ENCODE data around the gene GLIS1. TPM values are rescaled to one million over a fixed set of nuclear protein-coding genes. Genes with fewer than 3 reads are reported as not detected.

GLIS1 gene
- total and polyA plus RNA-seq, 11 donors = 0.06 to 0.35 (median 0.13) TPM; not detected in 6

DNA sequence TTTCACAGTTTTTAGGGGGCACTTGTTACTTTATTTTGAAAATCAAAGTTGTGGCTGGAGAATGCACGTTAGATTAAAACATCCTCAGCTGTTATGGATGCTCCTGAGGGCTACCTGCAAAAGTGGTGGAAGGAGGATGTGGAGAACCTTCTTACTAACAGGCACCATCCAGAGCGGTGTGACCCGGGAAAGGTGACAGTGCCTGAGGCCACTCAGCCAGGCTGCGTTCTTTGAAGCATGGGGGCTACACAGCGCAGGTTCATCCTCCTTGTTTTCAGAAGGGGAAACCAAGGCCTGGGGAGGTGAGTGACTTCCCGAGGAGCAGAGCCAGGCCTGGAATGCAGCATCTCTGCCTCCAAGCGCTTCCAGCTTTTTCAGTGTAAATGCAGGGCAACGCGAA is 255.8 kb downstream of the GLIS1 start:
- peaks cover 3 to 44% (median 11%) of the 10 kb centered on the region in 9 donors for H3K27me3 ChIP-seq
- no peaks in the 10 kb centered on the region for H3K9me3 ChIP-seq
- peaks cover 0 to 4% (median 0%) of the 10 kb centered on the region in 12 donors for H3K4me1 ChIP-seq
- no peaks in the 10 kb centered on the region for H3K36me3 ChIP-seq
- no peak for ATAC-seq
- no peak for DNase-seq
- WGBS, 4 donors = 86 to 92% (median 90%) methylated on average over 6 to 9 of the region's 9 CpGs
- intact Hi-C loops (cut with DNase I) = loop anchor here in 4 of 10 donors (5.0 to 10.0 kb wide), 3 partner anchors 112 to 202 kb away; no protein-coding TSS in a partner anchor
- no peak overlapping the region for H3K27ac ChIP-seq
- H3K4me3 ChIP-seq = no peak overlapping the region
- no peak for TF ChIP-seq POLR2A (IDR thresholded peaks at IDR 0.05)
- TF ChIP-seq, protein P1, sequence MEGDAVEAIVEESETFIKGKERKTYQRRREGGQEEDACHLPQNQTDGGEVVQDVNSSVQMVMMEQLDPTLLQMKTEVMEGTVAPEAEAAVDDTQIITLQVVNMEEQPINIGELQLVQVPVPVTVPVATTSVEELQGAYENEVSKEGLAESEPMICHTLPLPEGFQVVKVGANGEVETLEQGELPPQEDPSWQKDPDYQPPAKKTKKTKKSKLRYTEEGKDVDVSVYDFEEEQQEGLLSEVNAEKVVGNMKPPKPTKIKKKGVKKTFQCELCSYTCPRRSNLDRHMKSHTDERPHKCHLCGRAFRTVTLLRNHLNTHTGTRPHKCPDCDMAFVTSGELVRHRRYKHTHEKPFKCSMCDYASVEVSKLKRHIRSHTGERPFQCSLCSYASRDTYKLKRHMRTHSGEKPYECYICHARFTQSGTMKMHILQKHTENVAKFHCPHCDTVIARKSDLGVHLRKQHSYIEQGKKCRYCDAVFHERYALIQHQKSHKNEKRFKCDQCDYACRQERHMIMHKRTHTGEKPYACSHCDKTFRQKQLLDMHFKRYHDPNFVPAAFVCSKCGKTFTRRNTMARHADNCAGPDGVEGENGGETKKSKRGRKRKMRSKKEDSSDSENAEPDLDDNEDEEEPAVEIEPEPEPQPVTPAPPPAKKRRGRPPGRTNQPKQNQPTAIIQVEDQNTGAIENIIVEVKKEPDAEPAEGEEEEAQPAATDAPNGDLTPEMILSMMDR (IDR thresholded peaks at IDR 0.05) = no peak

GRCh38 chr1:53482441-53483153 is 256.4 kb downstream of the GLIS1 start:
- H3K27me3 ChIP-seq = peaks cover 3 to 41% (median 11%) of the 10 kb centered on the region in 9 donors
- intact Hi-C loops (cut with DNase I) = loop anchor here in 4 of 10 donors (5.0 to 10.0 kb wide), 3 partner anchors 112 to 202 kb away; no protein-coding TSS in a partner anchor
- no peak for ATAC-seq
- H3K36me3 ChIP-seq = no peaks in the 10 kb centered on the region
- H3K9me3 ChIP-seq = no peaks in the 10 kb centered on the region
- DNase-seq = no peak
- H3K4me1 ChIP-seq = peaks cover 0 to 4% (median 0%) of the 10 kb centered on the region in 12 donors
- WGBS, 4 donors = 80 to 88% (median 85%) methylated on average over 14 of the region's 14 CpGs
- H3K27ac ChIP-seq = no peak overlapping the region
- TF ChIP-seq POLR2A (IDR thresholded peaks at IDR 0.05) = no peak
- TF ChIP-seq, protein P1 (IDR thresholded peaks at IDR 0.05) = no peak
- H3K4me3 ChIP-seq = no peak overlapping the region

GRCh38 chr1:53481456-53481855 is 257.5 kb downstream of the GLIS1 start:
- intact Hi-C loops (cut with DNase I) = loop anchor here in 4 of 10 donors (5.0 to 10.0 kb wide), 3 partner anchors 113 to 203 kb away; no protein-coding TSS in a partner anchor
- H3K4me3 ChIP-seq = no peak overlapping the region
- no peak for DNase-seq
- no peaks in the 10 kb centered on the region for H3K36me3 ChIP-seq
- no peak for ATAC-seq
- H3K27ac ChIP-seq = no peak overlapping the region
- no peak for TF ChIP-seq POLR2A (IDR thresholded peaks at IDR 0.05)
- TF ChIP-seq, protein P1 (IDR thresholded peaks at IDR 0.05) = no peak
- peaks cover 3 to 38% (median 8%) of the 10 kb centered on the region in 9 donors for H3K27me3 ChIP-seq
- WGBS, 4 donors = 85 to 94% (median 86%) methylated on average over 5 to 7 of the region's 7 CpGs
- no peaks in the 10 kb centered on the region for H3K9me3 ChIP-seq
- H3K4me1 ChIP-seq = peaks cover 0 to 4% (median 0%) of the 10 kb centered on the region in 12 donors

DNA sequence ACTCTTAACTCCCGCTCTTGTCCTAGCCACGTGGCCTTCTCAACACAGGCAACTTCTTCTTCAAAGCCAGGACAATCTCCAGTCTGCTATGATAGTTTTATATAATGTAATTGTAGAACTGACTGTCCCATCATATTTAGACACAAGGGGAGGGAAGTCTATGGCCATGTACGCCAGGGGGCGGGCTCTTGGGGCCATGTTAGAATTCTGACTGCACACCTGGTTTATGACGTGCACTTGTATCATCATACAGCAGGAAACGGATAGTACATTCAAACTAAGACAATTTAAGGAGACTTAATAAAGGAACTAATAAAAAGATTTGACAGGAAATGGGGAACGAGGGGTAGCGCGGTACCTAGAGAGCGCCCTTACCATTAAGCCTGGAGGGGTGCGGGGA is 258.3 kb downstream of the GLIS1 start:
- DNase-seq = no peak
- 86 to 88% (median 87%) methylated on average over 11 of the region's 11 CpGs for WGBS, 4 donors
- H3K4me1 ChIP-seq = peaks cover 0 to 3% (median 0%) of the 10 kb centered on the region in 12 donors
- no peak overlapping the region for H3K27ac ChIP-seq
- H3K9me3 ChIP-seq = no peaks in the 10 kb centered on the region
- TF ChIP-seq, protein P1 (IDR thresholded peaks at IDR 0.05) = no peak
- TF ChIP-seq POLR2A (IDR thresholded peaks at IDR 0.05) = no peak
- no peaks in the 10 kb centered on the region for H3K36me3 ChIP-seq
- ATAC-seq = no peak
- H3K4me3 ChIP-seq = no peak overlapping the region
- peaks cover under 1 to 30% (median 2%) of the 10 kb centered on the region in 9 donors for H3K27me3 ChIP-seq
- intact Hi-C loops (cut with DNase I) = loop anchor here in 4 of 10 donors (5.0 to 10.0 kb wide), 3 partner anchors 114 to 204 kb away; no protein-coding TSS in a partner anchor

Measured in heart left ventricle (tissue), 16 donors.